A673 (cell line): ENCODE results near the gene LINC00632.

Experiments
- EZH2 ChIP-seq: fragments of 200-600 bp; sonication (generic); IDR thresholded peaks from 2 replicates; pipeline ENCODE4 v1.6.1; 2017; ENCODE audit warnings: borderline replicate concordance, low read depth, mild to moderate bottlenecking, mixed read lengths, antibody characterized with exemption, low read length; ENCODE audit not compliant: poor library complexity, severe bottlenecking
- TF ChIP-seq, protein P1 (sequence below): fragments of 300-800, 200-600 bp; sonication (generic); conservative IDR thresholded peaks from 2 replicates; pipeline ENCODE4 v1.5.1; 2017; ENCODE audit warnings: low read depth, mild to moderate bottlenecking, antibody characterized with exemption, low read length, moderate library complexity, mixed read lengths

DNA sequence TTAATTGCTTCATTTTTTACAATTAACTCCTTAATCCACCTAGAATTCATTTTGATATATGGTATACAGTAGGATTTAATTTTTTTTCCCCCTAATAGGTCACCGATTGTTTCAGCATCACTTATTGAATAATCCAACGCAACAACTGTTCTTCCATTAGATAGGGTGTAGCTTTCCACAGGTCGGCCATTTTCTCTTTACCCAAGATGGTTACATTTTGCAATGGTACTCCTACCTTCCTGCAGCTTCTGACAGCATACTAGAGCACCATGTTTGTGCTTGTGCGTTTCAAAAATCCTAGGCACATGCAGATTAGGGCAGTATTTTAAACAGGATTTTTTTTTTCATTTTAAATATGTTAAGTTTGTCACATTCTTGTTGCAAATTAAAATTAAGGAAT is 2.3 kb downstream of the LINC00632 start:
- TF ChIP-seq, protein P1, sequence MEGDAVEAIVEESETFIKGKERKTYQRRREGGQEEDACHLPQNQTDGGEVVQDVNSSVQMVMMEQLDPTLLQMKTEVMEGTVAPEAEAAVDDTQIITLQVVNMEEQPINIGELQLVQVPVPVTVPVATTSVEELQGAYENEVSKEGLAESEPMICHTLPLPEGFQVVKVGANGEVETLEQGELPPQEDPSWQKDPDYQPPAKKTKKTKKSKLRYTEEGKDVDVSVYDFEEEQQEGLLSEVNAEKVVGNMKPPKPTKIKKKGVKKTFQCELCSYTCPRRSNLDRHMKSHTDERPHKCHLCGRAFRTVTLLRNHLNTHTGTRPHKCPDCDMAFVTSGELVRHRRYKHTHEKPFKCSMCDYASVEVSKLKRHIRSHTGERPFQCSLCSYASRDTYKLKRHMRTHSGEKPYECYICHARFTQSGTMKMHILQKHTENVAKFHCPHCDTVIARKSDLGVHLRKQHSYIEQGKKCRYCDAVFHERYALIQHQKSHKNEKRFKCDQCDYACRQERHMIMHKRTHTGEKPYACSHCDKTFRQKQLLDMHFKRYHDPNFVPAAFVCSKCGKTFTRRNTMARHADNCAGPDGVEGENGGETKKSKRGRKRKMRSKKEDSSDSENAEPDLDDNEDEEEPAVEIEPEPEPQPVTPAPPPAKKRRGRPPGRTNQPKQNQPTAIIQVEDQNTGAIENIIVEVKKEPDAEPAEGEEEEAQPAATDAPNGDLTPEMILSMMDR: no peak
- no peak for TF ChIP-seq EZH2
